H54 (cell line): ENCODE data around the gene SLC12A7.

Experiments used
- DNase-seq: peaks from one replicate; pipeline ENCODE4 v3.0.0; 2011; ENCODE audit warnings: low spot score, mixed read lengths; ENCODE audit not compliant: insufficient read length
- FAIRE-seq: peaks from 3 replicates; lab custom pipeline; 2011; peaks lifted over from hg19 to GRCh38; lab: Jason Lieb, UNC
- POLR2A ChIP-seq: IDR thresholded peaks from 2 replicates; pipeline ENCODE4 v1.6.1; 2011; ENCODE audit warnings: low read depth, mild to moderate bottlenecking, low read length

Gene SLC12A7

GRCh38 chr5:1012900-1013237 lies 99.0 kb downstream of the SLC12A7 start:
- no peak for TF ChIP-seq POLR2A
- DNase-seq: no peak
- no peak for FAIRE-seq

GRCh38 chr5:1012313-1012841 lies 99.5 kb downstream of the SLC12A7 start:
- DNase-seq: no peak

GRCh38 chr5:1011741-1012312 lies 100.0 kb downstream of the SLC12A7 start:
- DNase-seq (no peak), FAIRE-seq (no peak)
- TF ChIP-seq POLR2A: no peak

More at GRCh38 chr5:1012313-1012841, 99.5 kb downstream of the SLC12A7 start:
- TF ChIP-seq POLR2A: no peak
- FAIRE-seq: no peak

GRCh38 chr5:1011226-1011631 lies 100.6 kb downstream of the SLC12A7 start:
- TF ChIP-seq POLR2A: no peak
- no peak for DNase-seq
- FAIRE-seq: no peak

GRCh38 chr5:1010641-1011046 lies 101.2 kb downstream of the SLC12A7 start:
- FAIRE-seq (no peak), DNase-seq (no peak)
- TF ChIP-seq POLR2A: no peak

GRCh38 chr5:1010181-1010510 lies 101.7 kb downstream of the SLC12A7 start:
- DNase-seq (no peak), FAIRE-seq (no peak)
- TF ChIP-seq POLR2A: no peak

GRCh38 chr5:1009359-1010180 lies 102.3 kb downstream of the SLC12A7 start:
- no peak for DNase-seq
- FAIRE-seq: no peak
- TF ChIP-seq POLR2A: no peak

- no peak for TF ChIP-seq POLR2A
- DNase-seq: no peak
- FAIRE-seq: no peak
Measured at GRCh38 chr5:1008451-1009358, 103.2 kb downstream of the SLC12A7 start, which contains the start of gene NKD2. Gene NKD2, plus strand, starts transcription at chr5:1008802. Its CDS starts 256 bp downstream, at chr5:1009058.

GRCh38 chr5:1007681-1008450 lies 104.0 kb downstream of the SLC12A7 start:
- TF ChIP-seq POLR2A: no peak
- FAIRE-seq (no peak), DNase-seq (no peak)

- DNase-seq: no peak
Measured at GRCh38 chr5:1007221-1007680, 104.6 kb downstream of the SLC12A7 start.

GRCh38 chr5:1006656-1007071 lies 105.2 kb downstream of the SLC12A7 start:
- FAIRE-seq: no peak
- no peak for DNase-seq
- TF ChIP-seq POLR2A: no peak

More at GRCh38 chr5:1007221-1007680, 104.6 kb downstream of the SLC12A7 start:
- TF ChIP-seq POLR2A: no peak
- FAIRE-seq: no peak

- TF ChIP-seq POLR2A: no peak
- DNase-seq (no peak), FAIRE-seq (no peak)
Measured at GRCh38 chr5:1005904-1006655, 105.8 kb downstream of the SLC12A7 start.
